Measurements from ENCODE around the gene AVEN. TPM values are rescaled to one million over a fixed set of nuclear protein-coding genes. Genes with fewer than 3 reads are reported as not detected.

AVEN gene
- total and polyA plus RNA-seq, 2 of the 4 experiments (the other 2 are of a cell fraction) = 9.1 to 17.6 TPM

GRCh38 chr15:34013746-34014145, 25.3 kb downstream of the AVEN start:
- H3K14ac ChIP-seq (replicated peaks; ENCODE audit: low read depth, low read length) = no peak overlapping the region
- no peaks in the 10 kb centered on the region for H3K36me3 ChIP-seq (ENCODE audit: control insufficient read depth, insufficient read depth, low read length)
- intact Hi-C loops (cut with micrococcal nuclease) (no loop called here), dilution Hi-C loops (cut with HindIII; ENCODE audit: low sequenced_read_pairs, unreplicated experiment) (no loop called here), in situ Hi-C loops (cut with MboI; ENCODE audit: low sequenced_read_pairs) (no loop called here)
- no peak overlapping the region for H2BK15ac ChIP-seq (ENCODE audit: low read depth, low read length)
- peaks cover 18 to 20% of the 10 kb centered on the region in 2 experiments for H3K79me1 ChIP-seq (ENCODE audit: low read depth in 1 of 2, low read length in 2 of 2)
- no peak overlapping the region for H4K91ac ChIP-seq (ENCODE audit: insufficient read depth, low read depth, low read length)
- H3K4me2 ChIP-seq (ENCODE audit: low read depth, low read length) = no peak overlapping the region
- no peaks in the 10 kb centered on the region; the same call in 1 of the 2 replicates for H3K9me3 ChIP-seq (ENCODE audit: control insufficient read depth, insufficient read depth, low read length)
- BruUV-seq (replicated peaks) = no TSS peak
- no peak overlapping the region; the same call in 1 of the 2 replicates for H2AK5ac ChIP-seq (ENCODE audit: low read depth, low read length)
- H2BK20ac ChIP-seq (ENCODE audit: low read depth, low read length) = no peak overlapping the region
- H3K27ac ChIP-seq (ENCODE audit: insufficient read depth, low read length) = no peak overlapping the region
- no CpG with 5 or more reads among the region's 9 CpGs for WGBS, 2 experiments (ENCODE audit: extremely low coverage in 2 of 2, insufficient read length in 1 of 2)
- H4K20me1 ChIP-seq (ENCODE audit: insufficient read depth, low read length) = no peaks in the 10 kb centered on the region
- H3K4ac ChIP-seq (ENCODE audit: low read depth, low read length) = no peak overlapping the region
- no peaks in the 10 kb centered on the region for H3K4me1 ChIP-seq (ENCODE audit: control insufficient read depth, insufficient read depth, low read length)
- no peak overlapping the region for H2BK120ac ChIP-seq (ENCODE audit: low read depth, low read length)
- H2AFZ ChIP-seq (replicated peaks; ENCODE audit: low read length, poor library complexity) = peak overlapping the region; percentile 63
- H4K8ac ChIP-seq (ENCODE audit: low read depth in 2 of 2, low read length in 2 of 2) = no peak overlapping the region
- ChIA-PET CTCF (no interaction called here), POLR2A (ENCODE audit: unreplicated experiment) (no interaction called here)
- ATAC-seq (ENCODE audit: low read depth) (no peak), DNase-seq (no peak)
- H3K9me1 ChIP-seq (ENCODE audit: insufficient read depth, low read length) = no peaks in the 10 kb centered on the region
- no peak overlapping the region for H2AK9ac ChIP-seq (replicated peaks; ENCODE audit: low read depth, low read length, poor library complexity)
- H3K23ac ChIP-seq (ENCODE audit: low read depth, low read length) = no peak overlapping the region
- TF ChIP-seq MXI1 (IDR thresholded peaks at IDR 0.05; ENCODE audit: borderline replicate concordance, low read depth, low read length) = no peak
- no peak for TF ChIP-seq NFE2L2 (IDR thresholded peaks at IDR 0.05; ENCODE audit: low read depth, low read length)
- TF ChIP-seq POLR2A (IDR thresholded peaks at IDR 0.05; ENCODE audit: low read depth, low read length) = no peak
- no peak for TF ChIP-seq SMC3 (IDR thresholded peaks at IDR 0.05; ENCODE audit: low read depth, low read length)
- no peak overlapping the region for H4K5ac ChIP-seq (ENCODE audit: low read depth, low read length)
- no peak overlapping the region for H3K4me3 ChIP-seq (ENCODE audit: insufficient read depth, low read depth, low read length)
- no peak overlapping the region for H3K56ac ChIP-seq (ENCODE audit: extremely low read depth, insufficient read depth, low read length)
- H2BK5ac ChIP-seq (ENCODE audit: low read depth, low read length, poor library complexity, severe bottlenecking) = no peak overlapping the region
- no peak overlapping the region for H3K9ac ChIP-seq (ENCODE audit: low read depth, low read length)
- no peaks in the 10 kb centered on the region for H3K27me3 ChIP-seq (ENCODE audit: control insufficient read depth, insufficient read depth, low read length)
- no peak overlapping the region for H3K18ac ChIP-seq (ENCODE audit: low read depth, low read length)

Measured in IMR-90 (cell line).